GM10248 (cell line): Measurements from ENCODE around the gene CSNK1G1.
"Not testable (repeated sequence)": the region's sequence is repeated elsewhere in the genome, so short reads cannot be mapped to it uniquely, and the experiment has no call there.

ENCODE experiments used
- CTCF ChIA-PET: fragments of 300-600 bp; sonication (Branson Sonifier 250); formaldehyde crosslinking; extraction: SDS; loops from one replicate; lab custom pipeline; 2021; ENCODE audit warnings: antibody characterized with exemption; lab: Yijun Ruan, JAX
- POLR2A ChIA-PET: fragments of 350-650 bp; sonication (Branson Sonifier 250); formaldehyde crosslinking; extraction: SDS; loops from one replicate; lab custom pipeline; 2020; ENCODE audit warnings: antibody characterized with exemption; lab: Yijun Ruan, JAX
- DNase-seq: peaks from one replicate; pipeline ENCODE4 v3.0.0; 2012; ENCODE audit errors: extremely low spot score
- TF ChIP-seq, protein P1 (sequence below): IDR thresholded peaks from 2 replicates; pipeline ENCODE4 v1.5.1; 2012; ENCODE audit warnings: mild to moderate bottlenecking, low read depth; ENCODE audit errors: extremely low read depth, missing control alignments, control extremely low read depth

Gene CSNK1G1

DNA sequence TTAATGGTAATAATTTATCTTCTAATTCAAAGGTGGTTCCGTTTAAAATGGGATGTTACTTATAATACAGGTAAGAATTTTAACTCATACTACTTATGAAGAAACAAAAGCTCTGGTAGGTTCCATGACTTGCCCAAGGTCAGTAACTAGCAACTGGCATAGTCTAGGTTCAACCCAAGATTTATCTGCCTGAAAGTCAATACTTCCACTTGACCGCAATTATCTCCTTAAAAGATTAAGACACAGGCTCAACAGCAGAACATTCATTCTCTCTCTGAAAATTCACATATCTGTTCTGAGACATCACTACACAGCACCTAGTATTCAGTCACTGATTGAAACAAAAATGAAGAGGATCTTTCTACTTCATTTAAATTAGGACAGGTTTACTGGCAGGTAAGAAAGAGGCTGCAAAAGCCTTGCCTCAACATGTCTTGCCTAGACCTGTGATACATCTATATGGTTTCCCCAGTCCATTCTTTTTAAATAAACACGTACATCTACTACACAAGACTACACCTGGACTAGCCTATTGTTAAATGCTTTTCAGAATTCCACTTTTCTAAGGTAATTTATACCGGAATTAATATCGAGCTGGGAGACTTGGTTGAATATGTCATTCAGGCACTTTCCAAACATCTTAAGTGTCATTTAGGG, 1.2 kb downstream of the CSNK1G1 start:
- DNase-seq: no peak
- TF ChIP-seq, protein P1, sequence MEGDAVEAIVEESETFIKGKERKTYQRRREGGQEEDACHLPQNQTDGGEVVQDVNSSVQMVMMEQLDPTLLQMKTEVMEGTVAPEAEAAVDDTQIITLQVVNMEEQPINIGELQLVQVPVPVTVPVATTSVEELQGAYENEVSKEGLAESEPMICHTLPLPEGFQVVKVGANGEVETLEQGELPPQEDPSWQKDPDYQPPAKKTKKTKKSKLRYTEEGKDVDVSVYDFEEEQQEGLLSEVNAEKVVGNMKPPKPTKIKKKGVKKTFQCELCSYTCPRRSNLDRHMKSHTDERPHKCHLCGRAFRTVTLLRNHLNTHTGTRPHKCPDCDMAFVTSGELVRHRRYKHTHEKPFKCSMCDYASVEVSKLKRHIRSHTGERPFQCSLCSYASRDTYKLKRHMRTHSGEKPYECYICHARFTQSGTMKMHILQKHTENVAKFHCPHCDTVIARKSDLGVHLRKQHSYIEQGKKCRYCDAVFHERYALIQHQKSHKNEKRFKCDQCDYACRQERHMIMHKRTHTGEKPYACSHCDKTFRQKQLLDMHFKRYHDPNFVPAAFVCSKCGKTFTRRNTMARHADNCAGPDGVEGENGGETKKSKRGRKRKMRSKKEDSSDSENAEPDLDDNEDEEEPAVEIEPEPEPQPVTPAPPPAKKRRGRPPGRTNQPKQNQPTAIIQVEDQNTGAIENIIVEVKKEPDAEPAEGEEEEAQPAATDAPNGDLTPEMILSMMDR: no peak
- CTCF ChIA-PET: interaction anchor here (2.2 kb wide), 1 partner anchor 10 kb away, joined by 6 read pairs; no protein-coding TSS in a partner anchor
- POLR2A ChIA-PET: no interaction called here

DNA sequence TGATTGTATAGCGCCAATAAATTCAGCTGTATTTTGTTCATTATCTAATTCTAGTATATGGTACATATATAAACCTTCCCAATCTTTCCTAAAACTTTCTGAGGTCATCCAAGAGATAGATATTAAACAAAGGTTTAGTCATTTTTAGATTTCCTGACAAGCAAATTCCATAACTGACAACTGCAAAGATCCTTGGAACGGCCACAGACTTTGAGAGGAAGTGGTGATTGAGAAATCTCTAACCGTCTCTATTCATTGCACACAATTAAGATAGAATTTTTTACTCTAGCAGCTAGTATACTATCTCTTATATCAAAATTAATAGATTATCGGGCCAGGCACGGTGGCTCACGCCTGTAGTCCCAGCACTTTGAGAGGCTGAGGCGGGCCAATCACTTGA, 4.7 kb downstream of the CSNK1G1 start:
- no peak for DNase-seq
- CTCF ChIA-PET: interaction anchor here (1.1 to 1.5 kb wide), 4 partner anchors 10 to 18 kb away, joined by 3 to 5 read pairs (median 4); no protein-coding TSS in a partner anchor
- TF ChIP-seq, protein P1: no peak
- POLR2A ChIA-PET: no interaction called here

DNA sequence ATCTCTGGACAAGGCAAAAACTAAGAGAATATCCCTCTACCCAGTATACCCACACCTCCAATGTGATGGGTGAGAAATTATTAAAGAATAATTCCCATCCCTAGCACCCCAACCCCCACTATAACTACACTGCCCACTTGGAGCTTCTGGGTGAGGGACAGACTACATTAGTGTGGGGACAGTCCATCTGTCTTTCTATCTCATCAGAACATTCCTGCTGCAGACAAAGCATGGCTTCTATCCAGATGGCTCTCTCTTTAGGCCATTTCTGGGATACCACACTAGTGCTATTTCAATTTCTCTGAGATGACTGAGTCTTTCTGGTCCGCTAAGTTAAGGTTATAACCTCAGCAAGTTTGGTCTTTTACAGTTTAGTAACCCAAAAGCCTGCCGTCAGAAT, 6.6 kb downstream of the CSNK1G1 start:
- TF ChIP-seq, protein P1: no peak
- ChIA-PET CTCF (interaction anchor here (1.0 to 1.4 kb wide), 4 partner anchors 11 to 350 kb away, joined by 3 to 4 read pairs (median 3); no protein-coding TSS in a partner anchor), POLR2A (no interaction called here)
- no peak for DNase-seq

DNA sequence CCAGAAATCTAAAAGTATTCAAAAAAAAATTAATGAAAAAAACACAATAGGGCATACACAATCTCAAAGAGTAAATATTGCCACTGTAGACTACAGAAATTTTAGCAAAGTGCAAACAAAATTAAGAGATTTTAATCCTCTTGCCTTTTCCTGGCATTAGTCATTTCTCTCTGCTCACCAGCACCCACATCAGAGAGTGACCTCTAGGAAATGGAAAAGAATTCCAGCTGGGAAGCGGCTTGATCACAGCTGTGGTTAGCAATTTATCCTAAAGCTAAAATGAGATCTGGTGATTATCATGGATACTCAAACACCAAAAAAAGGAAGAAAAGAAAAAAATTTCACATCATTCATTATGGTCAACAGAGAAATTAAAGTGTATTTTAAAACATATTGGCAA, 7.5 kb downstream of the CSNK1G1 start:
- CTCF ChIA-PET: no interaction called here
- TF ChIP-seq, protein P1: no peak
- POLR2A ChIA-PET: interaction anchor here (0.6 kb wide), 1 partner anchor 477 kb away, joined by 3 read pairs; the partner anchor contains the start of gene PIF1
- no peak for DNase-seq

DNA sequence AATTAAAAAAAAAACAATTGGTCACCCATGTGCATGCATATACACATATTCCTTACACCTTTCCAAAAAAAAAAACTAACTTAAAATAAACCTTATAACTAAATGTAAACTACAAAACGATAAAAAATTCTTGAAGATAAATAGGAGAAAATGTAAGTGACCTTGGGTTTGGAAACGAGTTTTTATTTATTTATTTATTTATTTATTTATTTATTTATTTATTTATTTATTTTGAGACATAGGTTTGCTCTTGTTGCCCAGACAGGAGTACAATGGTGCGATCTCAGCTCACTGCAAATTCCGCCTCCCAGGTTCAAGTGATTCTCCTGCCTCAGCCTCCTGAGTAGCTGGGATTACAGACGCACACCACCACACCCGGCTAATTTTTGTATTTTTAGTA, 9.7 kb downstream of the CSNK1G1 start:
- POLR2A ChIA-PET: not testable (repeated sequence)

DNA sequence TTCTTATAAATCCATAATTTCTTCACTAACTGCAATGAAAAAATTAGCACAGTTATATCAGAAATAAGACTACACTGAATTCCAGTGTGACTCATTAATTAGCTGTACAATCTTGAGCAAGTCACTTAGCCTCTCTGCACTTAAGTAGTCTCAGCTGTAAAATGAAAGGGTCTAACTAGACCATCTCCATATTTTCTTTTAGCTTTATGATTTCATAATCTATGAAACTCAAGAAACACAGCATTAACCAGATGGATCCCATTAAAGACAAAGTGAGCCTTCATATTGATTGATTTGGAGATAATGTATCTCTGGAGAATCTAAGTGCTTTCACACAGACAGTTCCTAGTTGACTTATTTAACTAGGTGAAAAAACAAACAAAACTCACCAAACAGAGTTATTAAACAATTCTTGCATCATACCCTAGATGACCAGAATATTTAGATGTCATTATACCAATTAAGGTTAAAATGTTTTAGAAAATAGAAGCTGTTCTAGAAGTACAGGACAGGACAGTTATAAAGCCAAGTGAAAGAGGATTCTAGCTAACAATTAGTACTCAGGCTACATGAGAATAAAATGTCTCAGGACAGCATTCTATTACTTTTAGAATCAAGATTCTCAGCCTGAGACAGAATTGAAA, 11.2 kb downstream of the CSNK1G1 start:
- TF ChIP-seq, protein P1: no peak
- ChIA-PET CTCF (interaction anchor here (1.2 to 1.8 kb wide), 3 partner anchors 11 to 20 kb away, joined by 3 to 6 read pairs (median 5); partner anchors contain the start of gene CSNK1G1), POLR2A (no interaction called here)
- no peak for DNase-seq

More for the DNA sequence above, 9.7 kb downstream of the CSNK1G1 start:
- CTCF ChIA-PET, DNase-seq: not testable (repeated sequence)

DNA sequence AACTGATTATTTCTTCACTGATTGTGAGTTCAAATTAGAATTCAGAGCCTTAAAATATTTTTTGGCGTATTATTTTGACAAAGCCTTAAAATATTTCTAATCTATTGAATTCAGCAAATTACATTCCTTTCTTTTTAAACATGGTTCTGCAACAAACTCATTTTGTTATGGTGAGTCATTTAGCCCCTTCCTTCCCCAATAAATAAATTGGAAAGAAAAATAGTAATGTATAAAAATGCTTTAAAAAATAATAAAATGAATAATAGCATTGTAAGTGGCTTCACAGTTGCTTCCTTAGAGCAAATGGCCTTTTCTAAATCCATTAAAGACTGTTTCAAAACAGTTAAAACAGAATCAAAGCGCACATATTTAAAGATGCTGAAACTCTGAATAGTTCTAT, 12.1 kb downstream of the CSNK1G1 start:
- DNase-seq: no peak
- ChIA-PET POLR2A (no interaction called here), CTCF (interaction anchor here (1.5 kb wide), 1 partner anchor 9 kb away, joined by 3 read pairs; no protein-coding TSS in a partner anchor)
- TF ChIP-seq, protein P1: no peak
